ENCODE results near the gene DPPA5.
A peak's percentile ranks its signal among the peaks of the same experiment; 100 is the strongest.
"Not testable (repeated sequence)": the region's sequence is repeated elsewhere in the genome, so short reads cannot be mapped to it uniquely, and the experiment has no call there.

Gene DPPA5

DNA sequence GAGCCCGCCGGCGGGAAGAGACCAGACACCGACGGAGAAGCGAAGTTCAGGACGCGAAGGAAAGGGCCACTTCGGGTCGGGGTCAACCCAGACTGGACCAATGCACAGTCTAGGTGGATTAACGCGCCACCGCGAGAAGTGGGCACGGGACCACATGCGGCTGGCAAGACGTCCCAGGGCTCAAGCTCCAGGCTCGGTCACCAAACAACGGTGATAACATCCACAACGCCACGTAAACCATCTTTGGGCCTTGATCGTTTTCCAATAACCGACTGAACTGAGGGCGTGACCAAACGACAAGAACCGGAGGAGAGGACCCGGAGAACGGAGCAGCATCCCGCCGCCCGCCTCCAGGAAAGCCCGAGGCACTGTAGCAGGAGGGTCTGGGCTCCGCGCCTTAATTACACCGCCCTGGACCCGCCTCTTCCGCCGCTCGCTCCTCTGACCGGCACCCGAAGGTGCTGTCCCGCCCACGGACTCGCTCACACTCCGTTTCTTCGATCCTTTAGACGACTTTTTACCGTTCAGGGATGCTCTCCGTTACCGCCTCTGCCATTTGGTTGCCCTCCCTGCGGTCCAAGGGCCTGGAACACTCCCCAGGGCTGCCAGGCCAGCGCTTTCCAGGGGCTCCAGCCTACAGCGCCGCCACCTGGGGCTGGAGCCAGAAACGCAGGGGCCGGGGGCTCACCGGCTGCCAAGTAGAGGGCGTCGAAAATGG, 44.1 kb downstream of the DPPA5 start:
- no peak for DNase-seq (ENCODE audit: low read depth)

DNA sequence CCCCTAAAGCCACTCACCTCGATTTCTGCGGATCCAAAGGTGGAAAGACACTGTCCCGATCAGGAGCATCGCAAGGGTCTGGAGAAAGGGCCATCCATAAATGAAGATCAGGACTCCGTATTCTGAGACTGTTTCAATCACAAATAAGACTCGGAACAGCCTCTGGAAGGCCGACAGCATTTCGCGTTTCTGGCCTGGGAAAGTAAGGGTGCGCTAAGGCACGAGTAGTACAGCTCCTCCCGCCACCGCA, 44.6 kb downstream of the DPPA5 start:
- no peak for DNase-seq (ENCODE audit: low read depth)
- peak overlapping the region; percentile 73 for H3K4me3 ChIP-seq (ENCODE audit: low read depth, low read length)

More for the DNA sequence above, 44.1 kb downstream of the DPPA5 start:
- peak overlapping the region; percentile 73 for H3K4me3 ChIP-seq (ENCODE audit: low read depth, low read length)

DNA sequence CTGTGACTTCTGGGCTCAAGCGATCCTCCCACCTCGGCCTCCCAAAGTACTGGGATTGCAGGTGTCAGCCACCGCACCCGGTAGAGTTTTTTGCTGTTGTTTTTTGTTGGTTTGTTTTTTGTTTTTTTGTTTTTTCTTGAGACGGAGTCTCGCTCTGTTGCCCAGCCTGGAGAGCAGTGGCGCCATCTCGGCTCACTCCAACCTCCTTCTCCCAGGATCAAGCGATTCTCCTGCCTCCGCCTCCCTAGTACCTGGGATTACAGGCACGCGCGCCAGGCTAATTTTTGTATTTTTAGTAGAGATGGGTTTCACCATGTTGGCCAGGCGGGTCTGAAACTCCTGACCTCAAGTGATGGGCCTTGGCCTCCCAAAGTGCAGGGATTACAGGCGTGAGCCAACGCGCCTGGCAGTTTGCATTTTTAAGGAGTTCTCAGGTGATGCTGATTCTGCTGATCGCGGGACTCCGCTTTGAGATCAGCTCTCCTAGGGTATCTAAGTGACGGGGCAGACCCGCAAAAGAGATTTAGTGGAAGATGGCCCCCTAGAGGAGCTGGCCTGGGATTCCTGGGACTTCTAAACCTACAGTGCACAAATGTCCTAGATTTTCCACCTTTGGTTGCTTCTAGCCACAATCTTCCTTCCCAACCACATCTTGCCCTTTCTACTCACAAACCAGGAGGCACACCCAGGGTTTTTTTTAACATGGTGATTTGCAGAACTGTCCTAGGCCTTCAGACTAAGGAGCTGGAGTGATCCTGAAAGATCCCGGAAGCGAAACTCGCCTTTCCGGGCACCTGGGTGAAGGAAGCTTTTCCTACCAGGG, 45.2 kb downstream of the DPPA5 start:
- DNase-seq (ENCODE audit: low read depth) = no peak
- H3K4me3 ChIP-seq (ENCODE audit: low read depth, low read length) = peak overlapping the region; percentile 73

DNA sequence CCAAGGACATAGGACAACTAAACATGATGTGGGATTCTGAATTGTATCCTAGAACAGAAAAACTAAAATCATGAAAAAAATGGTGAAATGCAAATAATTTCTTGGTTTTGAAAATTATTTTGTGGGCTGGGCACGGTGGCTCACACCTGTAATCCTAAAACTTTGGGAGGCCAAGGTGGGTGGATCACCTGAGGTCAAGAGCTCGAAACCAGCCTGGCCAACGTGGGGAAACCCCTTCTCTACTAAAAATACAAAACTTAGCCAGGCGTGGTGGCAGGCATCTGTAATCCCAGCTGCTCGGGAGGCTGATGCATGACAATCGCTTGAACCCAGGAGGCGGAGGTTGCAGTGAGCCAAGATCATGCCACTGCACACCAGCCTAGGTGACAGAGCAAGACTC, 50.3 kb downstream of the DPPA5 start:
- H3K4me3 ChIP-seq (ENCODE audit: low read depth, low read length); DNase-seq (ENCODE audit: low read depth): not testable (repeated sequence)
